ENCODE data around the gene ACACA. TPM values are rescaled to one million over a fixed set of nuclear protein-coding genes. Genes with fewer than 3 reads are reported as not detected.
"Not testable (repeated sequence)": the region's sequence is repeated elsewhere in the genome, so short reads cannot be mapped to it uniquely, and the experiment has no call there.

ACACA gene
- total RNA-seq, 1 donor = 89.4 TPM

GRCh38 chr17:37413875-37414519, 7.4 kb upstream of the ACACA start:
- no peak for DNase-seq (ENCODE audit: low read depth)
- no peak overlapping the region for H3K4me3 ChIP-seq (ENCODE audit: low read depth, low read length)
- TF ChIP-seq, protein P1, sequence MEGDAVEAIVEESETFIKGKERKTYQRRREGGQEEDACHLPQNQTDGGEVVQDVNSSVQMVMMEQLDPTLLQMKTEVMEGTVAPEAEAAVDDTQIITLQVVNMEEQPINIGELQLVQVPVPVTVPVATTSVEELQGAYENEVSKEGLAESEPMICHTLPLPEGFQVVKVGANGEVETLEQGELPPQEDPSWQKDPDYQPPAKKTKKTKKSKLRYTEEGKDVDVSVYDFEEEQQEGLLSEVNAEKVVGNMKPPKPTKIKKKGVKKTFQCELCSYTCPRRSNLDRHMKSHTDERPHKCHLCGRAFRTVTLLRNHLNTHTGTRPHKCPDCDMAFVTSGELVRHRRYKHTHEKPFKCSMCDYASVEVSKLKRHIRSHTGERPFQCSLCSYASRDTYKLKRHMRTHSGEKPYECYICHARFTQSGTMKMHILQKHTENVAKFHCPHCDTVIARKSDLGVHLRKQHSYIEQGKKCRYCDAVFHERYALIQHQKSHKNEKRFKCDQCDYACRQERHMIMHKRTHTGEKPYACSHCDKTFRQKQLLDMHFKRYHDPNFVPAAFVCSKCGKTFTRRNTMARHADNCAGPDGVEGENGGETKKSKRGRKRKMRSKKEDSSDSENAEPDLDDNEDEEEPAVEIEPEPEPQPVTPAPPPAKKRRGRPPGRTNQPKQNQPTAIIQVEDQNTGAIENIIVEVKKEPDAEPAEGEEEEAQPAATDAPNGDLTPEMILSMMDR (IDR thresholded peaks at IDR 0.05; ENCODE audit: insufficient read depth, low read depth, low read length) = peak; percentile 41

- H3K4me3 ChIP-seq (ENCODE audit: low read depth, low read length) = no peak overlapping the region
- TF ChIP-seq, protein P1 (IDR thresholded peaks at IDR 0.05; ENCODE audit: insufficient read depth, low read depth, low read length) = no peak
- DNase-seq (ENCODE audit: low read depth) = no peak
Measured at GRCh38 chr17:37410357-37410756, 3.7 kb upstream of the ACACA start.

DNA sequence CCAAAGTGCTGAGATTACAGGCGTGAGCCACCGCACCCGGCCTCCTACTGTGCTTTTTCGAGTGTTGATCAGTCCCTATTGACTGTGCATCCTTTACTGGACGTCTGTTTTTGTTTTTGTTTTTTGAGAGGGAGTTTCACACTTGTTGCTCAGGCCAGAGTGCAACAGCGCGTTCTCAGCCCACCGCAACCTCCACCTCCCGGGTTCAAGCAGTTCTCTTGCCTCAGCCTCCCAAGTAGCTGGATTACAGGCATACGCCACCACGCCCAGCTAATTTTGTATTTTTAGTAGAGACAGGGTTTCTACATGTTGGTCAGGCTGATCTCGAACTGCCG, 1.5 kb upstream of the ACACA start:
- not testable (repeated sequence) for H3K4me3 ChIP-seq (ENCODE audit: low read depth, low read length); DNase-seq (ENCODE audit: low read depth)

DNA sequence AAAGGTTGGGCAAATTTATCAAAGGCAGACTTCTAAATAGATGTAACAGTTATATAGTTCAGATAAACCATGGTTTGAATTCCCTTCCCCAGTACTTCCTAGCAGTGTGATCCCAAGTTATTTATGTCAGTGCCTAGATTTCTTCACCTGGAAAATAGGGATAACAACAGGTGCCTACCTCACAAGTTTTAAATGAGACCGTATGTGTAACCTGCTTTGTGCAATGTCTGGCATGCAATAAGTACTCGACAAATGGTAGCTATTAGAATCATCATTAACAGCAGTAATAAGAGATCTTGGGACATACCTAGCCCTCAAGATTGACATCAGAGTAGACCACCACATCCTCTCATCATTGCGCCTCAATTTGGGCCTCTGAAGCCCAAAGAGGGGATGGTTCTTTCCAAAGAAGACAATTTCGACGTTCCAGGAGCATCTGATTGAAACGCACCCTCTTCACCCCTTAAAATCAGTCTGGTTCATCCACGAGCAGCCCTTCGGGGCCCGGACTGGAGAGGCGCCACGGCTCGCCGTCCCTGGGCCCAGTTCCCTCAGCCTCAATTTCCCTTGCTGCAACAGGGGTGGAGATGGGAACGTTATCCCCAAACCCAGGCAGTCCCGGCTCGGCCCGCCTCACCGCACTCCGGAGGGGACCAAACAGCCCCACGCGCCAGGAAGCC, 541 bp downstream of the ACACA start:
- peak overlapping the region; percentile 80 for H3K4me3 ChIP-seq (ENCODE audit: low read depth, low read length)
- DNase-seq (ENCODE audit: low read depth) = no peak
- TF ChIP-seq, protein P1 (IDR thresholded peaks at IDR 0.05; ENCODE audit: insufficient read depth, low read depth, low read length) = no peak

GRCh38 chr17:37405522-37405921, 1.1 kb downstream of the ACACA start:
- DNase-seq (ENCODE audit: low read depth) = not testable (repeated sequence)
- H3K4me3 ChIP-seq (ENCODE audit: low read depth, low read length) = peak overlapping the region; percentile 80

DNA sequence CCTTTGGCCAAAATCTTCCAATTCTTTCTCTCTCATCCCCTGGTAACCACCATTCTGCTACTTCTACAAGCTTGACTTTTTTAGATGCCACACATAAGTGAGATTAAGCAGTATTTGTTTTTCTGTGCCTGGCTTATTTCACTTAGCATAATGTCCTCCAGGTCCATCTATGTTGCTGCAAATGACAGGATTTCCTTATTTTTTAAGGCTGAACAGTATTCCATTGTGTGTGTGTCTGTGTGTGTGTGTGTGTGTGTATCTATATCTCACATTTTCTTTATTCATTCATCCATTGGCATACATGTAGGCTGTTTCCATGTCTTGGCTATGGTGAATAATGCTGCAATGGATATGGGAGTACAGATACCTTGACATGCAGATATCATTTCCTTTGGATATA, 6.1 kb downstream of the ACACA start:
- TF ChIP-seq, protein P1 (IDR thresholded peaks at IDR 0.05; ENCODE audit: insufficient read depth, low read depth, low read length) = no peak
- no peak overlapping the region for H3K4me3 ChIP-seq (ENCODE audit: low read depth, low read length)
- DNase-seq (ENCODE audit: low read depth) = no peak

DNA sequence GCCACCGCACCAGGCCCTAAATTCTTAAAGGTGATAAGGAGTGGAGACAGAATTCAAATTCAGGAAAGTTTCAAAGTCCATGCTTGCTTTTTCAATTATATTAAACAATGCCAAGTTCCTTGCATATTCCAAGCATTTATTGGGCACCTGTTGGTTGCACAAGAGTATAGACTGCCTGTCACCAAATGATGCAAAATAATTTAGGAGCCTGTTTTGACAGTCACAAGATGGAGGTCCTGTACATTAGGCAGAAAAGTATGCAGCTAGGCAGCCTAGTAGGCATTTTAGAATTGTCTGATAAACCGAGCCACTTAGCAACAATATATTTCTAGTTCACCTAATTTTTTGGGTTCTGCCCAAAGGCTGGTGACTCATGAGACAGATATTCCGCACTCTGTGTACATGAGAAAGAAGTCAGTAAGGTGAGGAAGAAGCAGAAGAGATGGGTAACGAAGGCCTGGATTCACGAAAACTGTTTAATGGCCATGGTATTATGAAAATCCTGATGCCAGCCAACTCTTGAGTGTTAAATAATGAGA, 7.3 kb downstream of the ACACA start:
- TF ChIP-seq, protein P1 (IDR thresholded peaks at IDR 0.05; ENCODE audit: insufficient read depth, low read depth, low read length) = no peak
- H3K4me3 ChIP-seq (ENCODE audit: low read depth, low read length) = no peak overlapping the region
- DNase-seq (ENCODE audit: low read depth) = no peak

DNA sequence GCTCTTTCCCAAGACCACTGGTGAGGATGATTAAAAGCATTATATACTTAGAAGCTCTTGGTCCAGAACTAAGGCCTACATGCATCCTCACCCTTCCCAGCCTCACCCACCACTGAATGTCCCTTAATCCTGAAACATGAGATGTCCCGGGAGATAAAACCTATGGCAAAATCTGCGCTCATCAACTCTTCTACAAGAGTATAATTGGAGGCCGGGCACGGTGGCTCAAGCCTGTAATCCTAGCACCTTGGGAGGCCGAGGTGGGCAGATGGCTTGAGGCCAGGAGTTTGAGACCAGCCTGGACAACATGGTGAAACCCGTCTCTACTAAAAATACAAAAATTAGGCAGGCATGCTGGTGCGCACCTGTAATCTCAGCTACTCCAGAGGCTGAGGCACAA, 13.3 kb downstream of the ACACA start:
- no peak overlapping the region for H3K4me3 ChIP-seq (ENCODE audit: low read depth, low read length)
- no peak for DNase-seq (ENCODE audit: low read depth)
- TF ChIP-seq, protein P1 (IDR thresholded peaks at IDR 0.05; ENCODE audit: insufficient read depth, low read depth, low read length) = no peak

Data from fibroblast of villous mesenchyme (primary cell).